Mesenchymal stem cell (in vitro differentiated cells and primary cell): Measurements from ENCODE around the gene SLC6A1.

Experiments
- DNase-seq: peaks from one replicate; pipeline ENCODE4 v3.0.0-alpha.2; 2013
- H2AFZ ChIP-seq: one replicate; pipeline ENCODE4 v1.6.1; 2013; ENCODE audit warnings: low read depth, mild to moderate bottlenecking, control low read depth, inconsistent platforms, low read length, moderate library complexity
- H2AK5ac ChIP-seq: 2 replicates; pipeline ENCODE4 v1.6.1; 2013; ENCODE audit warnings: low read length, moderate library complexity, mild to moderate bottlenecking, inconsistent platforms; ENCODE audit not compliant: severe bottlenecking
- H2BK120ac ChIP-seq: one replicate; pipeline ENCODE4 v1.6.1; 2013; ENCODE audit warnings: low read depth, mild to moderate bottlenecking, inconsistent platforms, low read length, moderate library complexity
- H2BK12ac ChIP-seq, 2 experiments: one replicate each; pipeline ENCODE4 v1.6.1; 2013; ENCODE audit warnings: inconsistent platforms in 2 of 2, low read length in 2 of 2, mild to moderate bottlenecking in 2 of 2, moderate library complexity in 2 of 2, control low read depth in 1 of 2
- H2BK15ac ChIP-seq: one replicate; pipeline ENCODE4 v1.6.1; 2013; ENCODE audit warnings: mild to moderate bottlenecking, low read depth, inconsistent platforms; ENCODE audit not compliant: poor library complexity, severe bottlenecking
- H2BK5ac ChIP-seq: 2 replicates; pipeline ENCODE4 v1.6.1; 2013; ENCODE audit warnings: low read depth, mild to moderate bottlenecking, low read length, control low read depth, inconsistent platforms; ENCODE audit not compliant: poor library complexity, severe bottlenecking
- H3K14ac ChIP-seq, 2 experiments: one replicate each; pipeline ENCODE4 v1.6.1; 2013; ENCODE audit warnings: inconsistent platforms in 2 of 2, low read length in 2 of 2, control low read depth in 1 of 2, mild to moderate bottlenecking in 1 of 2, moderate library complexity in 1 of 2
- H3K18ac ChIP-seq, 2 experiments: one replicate each; pipeline ENCODE4 v1.6.1; 2013; ENCODE audit warnings: inconsistent platforms in 2 of 2, low read length in 2 of 2, control low read depth in 1 of 2, low read depth in 1 of 2, mild to moderate bottlenecking in 1 of 2
- H3K23ac ChIP-seq, 2 experiments: one replicate each; pipeline ENCODE4 v1.6.1; 2013; ENCODE audit warnings: inconsistent platforms in 2 of 2, low read length in 2 of 2, mild to moderate bottlenecking in 2 of 2, moderate library complexity in 2 of 2, control low read depth in 1 of 2
- H3K27ac ChIP-seq: 2 replicates; pipeline ENCODE4 v1.5.1; 2013; ENCODE audit warnings: mild to moderate bottlenecking, moderate library complexity, low read length, control low read depth, inconsistent platforms; ENCODE audit not compliant: poor library complexity, severe bottlenecking
- H3K27me3 ChIP-seq, 2 experiments: 2 replicates each; pipeline versions ENCODE4 v1.6.1 to v1.7.0; 2013; ENCODE audit warnings: low read length in 2 of 2, mild to moderate bottlenecking in 2 of 2, moderate library complexity in 2 of 2, control low read depth in 1 of 2, inconsistent platforms in 1 of 2; ENCODE audit not compliant: control insufficient read depth in 1 of 2, insufficient read depth in 1 of 2
- H3K36me3 ChIP-seq, 2 experiments: 2 replicates each; pipeline versions ENCODE4 v1.6.1 to v1.7.0; 2013; ENCODE audit warnings: low read length in 2 of 2, control low read depth in 1 of 2, inconsistent platforms in 1 of 2, low read depth in 1 of 2, mild to moderate bottlenecking in 1 of 2; ENCODE audit not compliant: insufficient read depth in 2 of 2, control insufficient read depth in 1 of 2
- H3K4ac ChIP-seq, 2 experiments: one replicate each; pipeline ENCODE4 v1.6.1; 2013; ENCODE audit warnings: inconsistent platforms in 2 of 2, low read length in 2 of 2, mild to moderate bottlenecking in 2 of 2, moderate library complexity in 2 of 2, control low read depth in 1 of 2, low read depth in 1 of 2
- H3K4me1 ChIP-seq: 2 replicates; pipeline ENCODE4 v1.6.1; 2013; ENCODE audit warnings: low read depth, low read length, control low read depth; ENCODE audit not compliant: control insufficient read depth, insufficient read depth
- H3K4me2 ChIP-seq: 2 replicates; pipeline ENCODE4 v1.6.1; 2013; ENCODE audit warnings: low read length, mild to moderate bottlenecking, inconsistent platforms; ENCODE audit not compliant: poor library complexity, severe bottlenecking
- H3K4me3 ChIP-seq, 2 experiments: 2 replicates each; pipeline versions ENCODE4 v1.5.1 to v1.7.0; 2013; ENCODE audit warnings: low read length in 2 of 2, mild to moderate bottlenecking in 2 of 2, control low read depth in 1 of 2, low read depth in 1 of 2; ENCODE audit not compliant: insufficient read depth in 1 of 2
- H3K79me1 ChIP-seq: replicated peaks from 2 replicates; pipeline ENCODE4 v1.6.1; 2013; ENCODE audit warnings: mild to moderate bottlenecking, control low read depth, low read length, inconsistent platforms; ENCODE audit not compliant: poor library complexity, severe bottlenecking
- H3K9ac ChIP-seq: 2 replicates; pipeline ENCODE4 v1.7.0; 2013; ENCODE audit warnings: mild to moderate bottlenecking, low read length, moderate library complexity
- H3K9me3 ChIP-seq: 2 replicates; pipeline ENCODE4 v1.7.0; 2013; ENCODE audit warnings: mild to moderate bottlenecking, low read length; ENCODE audit not compliant: control insufficient read depth
- H4K8ac ChIP-seq: one replicate; pipeline ENCODE4 v1.6.1; 2013; ENCODE audit warnings: inconsistent platforms, mild to moderate bottlenecking, low read length, moderate library complexity
- H4K91ac ChIP-seq: one replicate; pipeline ENCODE4 v1.6.1; 2013; ENCODE audit warnings: mild to moderate bottlenecking, low read length, inconsistent platforms
- WGBS: methylation state at CpG from one replicate; pipeline ENCODE4 v1.1.7; 2013; ENCODE audit warnings: mixed read lengths; 5-methylcytosine and 5-hydroxymethylcytosine counted together

The SLC6A1 gene

GRCh38 chr3:10962481-10963036, 30.0 kb upstream of the SLC6A1 start:
- Histone ChIP-seq H2BK12ac (no peak overlapping the region), H3K23ac (no peak overlapping the region), H2BK5ac (no peak overlapping the region), H3K27ac (no peak overlapping the region), H4K91ac (no peak overlapping the region), H3K4me1 (peaks cover 9% of the 10 kb centered on the region), H3K79me1 (no peaks in the 10 kb centered on the region), H2BK15ac (no peak overlapping the region), H3K9me3 (no peaks in the 10 kb centered on the region), H2BK120ac (no peak overlapping the region), H3K27me3 (peaks cover 3 to 83% of the 10 kb centered on the region in 2 experiments), H3K14ac (no peak overlapping the region), H4K8ac (no peak overlapping the region), H3K36me3 (no peaks in the 10 kb centered on the region), H3K4me3 (no peak overlapping the region), H3K18ac (no peak overlapping the region), H3K4me2 (no peak overlapping the region), H3K9ac (no peak overlapping the region), H2AK5ac (no peak overlapping the region), H2AFZ (no peak overlapping the region), H3K4ac (no peak overlapping the region)
- DNase-seq: no peak
- WGBS: 86% methylated on average over 1 of the region's 5 CpGs

DNA sequence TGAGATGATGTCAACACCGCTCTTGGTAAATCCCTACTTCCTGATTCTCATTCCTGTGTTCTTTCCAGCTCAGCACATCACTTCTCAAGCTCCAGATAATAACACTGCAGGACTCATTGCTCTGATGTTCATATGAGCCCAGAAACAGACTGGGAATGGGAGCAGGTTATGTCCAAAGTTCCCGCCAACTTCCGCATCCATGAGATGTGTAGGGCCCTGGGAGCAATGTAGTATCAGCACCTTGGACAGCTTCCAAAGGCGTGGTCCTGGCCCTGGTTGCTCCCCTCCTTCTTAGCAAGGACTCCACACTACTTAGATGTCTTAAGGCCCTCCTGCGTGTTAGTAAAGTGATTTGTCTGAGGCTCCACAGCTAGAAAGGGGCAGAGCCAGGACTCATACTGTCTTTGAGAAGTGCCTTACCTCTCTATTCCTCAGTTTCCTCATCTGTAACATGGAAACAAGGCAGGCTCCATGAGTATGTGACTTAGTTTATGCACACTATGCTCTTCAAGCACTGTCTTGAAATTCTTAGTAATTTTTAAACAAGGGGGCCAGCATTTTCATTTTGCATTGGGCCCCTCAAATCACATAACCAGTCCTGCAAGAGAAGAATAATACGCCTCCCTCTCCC, 27.9 kb upstream of the SLC6A1 start:
- no peak overlapping the region for H4K91ac ChIP-seq
- H3K18ac ChIP-seq: no peak overlapping the region
- no peak overlapping the region for H2BK12ac ChIP-seq
- no peak overlapping the region for H3K27ac ChIP-seq
- H3K4me3 ChIP-seq: no peak overlapping the region
- no peak overlapping the region for H3K9ac ChIP-seq
- no peaks in the 10 kb centered on the region for H3K36me3 ChIP-seq
- H3K4me1 ChIP-seq: peaks cover 6% of the 10 kb centered on the region
- H3K4me2 ChIP-seq: no peak overlapping the region
- H3K27me3 ChIP-seq: peaks cover 12 to 82% of the 10 kb centered on the region in 2 experiments
- no peak overlapping the region for H2BK5ac ChIP-seq
- 54% methylated on average over 5 of the region's 6 CpGs for WGBS
- H3K4ac ChIP-seq: no peak overlapping the region
- H3K9me3 ChIP-seq: no peaks in the 10 kb centered on the region
- DNase-seq: no peak
- H3K14ac ChIP-seq: no peak overlapping the region
- H2BK15ac ChIP-seq: no peak overlapping the region
- H2BK120ac ChIP-seq: no peak overlapping the region
- H2AFZ ChIP-seq: no peak overlapping the region
- no peak overlapping the region for H4K8ac ChIP-seq
- no peak overlapping the region for H2AK5ac ChIP-seq
- H3K79me1 ChIP-seq: no peaks in the 10 kb centered on the region
- H3K23ac ChIP-seq: no peak overlapping the region

DNA sequence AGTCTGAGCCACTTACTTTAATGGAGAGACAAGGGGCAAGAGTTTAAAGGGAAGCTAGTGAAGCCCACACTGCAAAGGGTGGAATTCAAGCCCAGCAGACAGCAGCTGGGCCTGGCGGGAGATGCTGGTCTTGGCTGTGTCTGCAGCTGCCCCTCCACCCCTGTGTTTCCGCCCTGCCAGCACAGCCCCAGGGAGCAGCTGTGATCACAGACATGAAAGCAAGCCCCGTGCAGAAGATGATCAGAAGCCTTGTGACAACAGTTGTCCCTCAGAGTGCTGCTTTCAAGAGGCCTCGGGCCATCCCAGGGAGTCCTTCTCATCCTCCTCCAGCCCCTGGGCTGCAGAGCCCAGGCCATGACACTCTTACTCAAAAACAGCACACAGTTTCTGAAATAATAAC, 24.1 kb upstream of the SLC6A1 start:
- H3K27me3 ChIP-seq: peaks cover 43 to 93% of the 10 kb centered on the region in 2 experiments
- no peak overlapping the region for H3K18ac ChIP-seq
- H3K14ac ChIP-seq: no peak overlapping the region
- no peak overlapping the region for H4K8ac ChIP-seq
- no peak overlapping the region for H2BK12ac ChIP-seq
- no peak overlapping the region for H3K4ac ChIP-seq
- no peak overlapping the region for H3K27ac ChIP-seq
- no peak overlapping the region for H2AK5ac ChIP-seq
- 44% methylated on average over 4 of the region's 4 CpGs for WGBS
- no peak overlapping the region for H4K91ac ChIP-seq
- H2AFZ ChIP-seq: no peak overlapping the region
- no peak overlapping the region for H2BK15ac ChIP-seq
- no peak overlapping the region for H3K23ac ChIP-seq
- H3K9ac ChIP-seq: no peak overlapping the region
- H3K79me1 ChIP-seq: no peaks in the 10 kb centered on the region
- no peak overlapping the region for H2BK120ac ChIP-seq
- H2BK5ac ChIP-seq: no peak overlapping the region
- H3K4me3 ChIP-seq: no peak overlapping the region
- H3K36me3 ChIP-seq: no peaks in the 10 kb centered on the region
- H3K9me3 ChIP-seq: no peaks in the 10 kb centered on the region
- no peak overlapping the region for H3K4me2 ChIP-seq
- no peak for DNase-seq
- H3K4me1 ChIP-seq: peaks cover 3% of the 10 kb centered on the region

DNA sequence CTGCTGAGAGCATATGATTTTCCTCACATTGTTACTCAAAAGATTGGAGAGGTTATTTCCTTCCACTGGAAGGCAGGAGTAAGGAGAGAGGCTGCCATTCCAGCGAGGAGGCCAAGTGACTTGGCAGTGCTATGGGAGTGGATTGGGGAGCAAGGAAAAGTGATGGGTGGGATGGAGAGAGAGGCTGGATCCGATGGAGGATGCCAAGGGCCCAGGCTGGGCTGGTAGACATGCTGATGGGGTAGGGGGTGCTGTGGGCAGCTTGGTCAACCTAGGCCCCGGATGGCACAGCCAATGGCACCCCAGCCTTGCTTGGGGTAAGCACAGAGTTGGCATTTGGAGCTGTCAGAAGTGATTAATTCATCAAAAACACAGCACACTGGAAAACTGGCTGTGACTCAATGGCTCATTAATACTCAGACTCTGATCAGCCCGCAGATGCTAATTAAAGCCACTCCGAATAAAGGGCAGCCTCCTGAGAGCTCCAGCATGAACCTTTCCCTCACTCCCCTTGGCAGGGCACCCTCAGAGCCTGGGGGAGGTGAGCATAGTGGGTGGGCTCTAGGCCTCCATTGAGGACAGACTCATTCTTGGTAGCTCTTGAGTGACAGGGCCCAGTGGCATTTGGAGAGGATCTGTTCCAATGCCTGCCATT, 22.1 kb upstream of the SLC6A1 start:
- no peaks in the 10 kb centered on the region for H3K79me1 ChIP-seq
- no peak overlapping the region for H2BK5ac ChIP-seq
- H3K36me3 ChIP-seq: no peaks in the 10 kb centered on the region
- H2BK15ac ChIP-seq: no peak overlapping the region
- H3K9ac ChIP-seq: no peak overlapping the region
- H3K4ac ChIP-seq: no peak overlapping the region
- no peak overlapping the region for H2AK5ac ChIP-seq
- peaks cover 57 to 95% of the 10 kb centered on the region in 2 experiments for H3K27me3 ChIP-seq
- H2BK120ac ChIP-seq: no peak overlapping the region
- H3K9me3 ChIP-seq: no peaks in the 10 kb centered on the region
- H2AFZ ChIP-seq: no peak overlapping the region
- H2BK12ac ChIP-seq: no peak overlapping the region
- no peak overlapping the region for H3K18ac ChIP-seq
- no peak overlapping the region for H4K8ac ChIP-seq
- no peak overlapping the region for H4K91ac ChIP-seq
- WGBS: 47% methylated on average over 5 of the region's 5 CpGs
- no peak overlapping the region for H3K14ac ChIP-seq
- H3K4me3 ChIP-seq: no peak overlapping the region
- H3K23ac ChIP-seq: no peak overlapping the region
- no peak overlapping the region for H3K27ac ChIP-seq
- peaks cover 3% of the 10 kb centered on the region for H3K4me1 ChIP-seq
- DNase-seq: no peak
- H3K4me2 ChIP-seq: no peak overlapping the region
